WTC11 (cell line): ENCODE measurements around the gene ZNF416. TPM values are rescaled to one million over a fixed set of nuclear protein-coding genes. Genes with fewer than 3 reads are reported as not detected.
A peak's percentile ranks its signal among the peaks of the same experiment; 100 is the strongest.

Experiments
- ATAC-seq: fragments of 200-7000 bp; cut with Tn5 transposase; 2 replicates; pipeline ENCODE4 v1.10.0; 2021; ENCODE audit warnings: mild to moderate bottlenecking, moderate library complexity
- CTCF ChIA-PET: fragments of 300-600 bp; sonication (Branson Sonifier 250); formaldehyde crosslinking; loops from one replicate; lab custom pipeline; 2021; ENCODE audit warnings: antibody characterized with exemption; lab: Charles Lee
- POLR2A ChIA-PET: fragments of 350-600 bp; sonication (Branson Sonifier 250); formaldehyde crosslinking; loops from one replicate; lab custom pipeline; 2021; ENCODE audit warnings: antibody characterized with exemption; lab: Charles Lee
- DNase-seq: peaks from one replicate; pipeline ENCODE4 v3.0.0; 2021; ENCODE audit warnings: low spot score
- H3K27ac Mint-ChIP-seq: 2 replicates; pipeline ENCODE4 v1.8.0; 2021; ENCODE audit warnings: mixed read lengths
- H3K27me3 Mint-ChIP-seq: 2 replicates; pipeline ENCODE4 v1.8.0; 2021; ENCODE audit warnings: low read depth, mild to moderate bottlenecking, moderate library complexity, mixed read lengths
- H3K36me3 Mint-ChIP-seq: 2 replicates; pipeline ENCODE4 v1.8.0; 2021; ENCODE audit warnings: mixed read lengths
- H3K4me1 Mint-ChIP-seq: 2 replicates; pipeline ENCODE4 v1.8.0; 2022; ENCODE audit warnings: mixed read lengths
- H3K4me3 Mint-ChIP-seq: 2 replicates; pipeline ENCODE4 v1.8.0; 2021; ENCODE audit warnings: mild to moderate bottlenecking, moderate library complexity, mixed read lengths
- H3K9me3 Mint-ChIP-seq: 2 replicates; pipeline ENCODE4 v1.8.0; 2021; ENCODE audit warnings: mixed read lengths
- CREM ChIP-seq: sonication (generic); formaldehyde crosslinking; IDR thresholded peaks from 2 replicates; pipeline ENCODE4 v1.8.1; 2022; ENCODE audit warnings: mild to moderate bottlenecking, missing genetic modification reagents, moderate library complexity
- ETV6 ChIP-seq: sonication (generic); formaldehyde crosslinking; IDR thresholded peaks from 2 replicates; pipeline ENCODE4 v1.8.1; 2022; ENCODE audit warnings: mild to moderate bottlenecking, missing genetic modification reagents
- FOXK1 ChIP-seq: sonication (generic); formaldehyde crosslinking; IDR thresholded peaks from 2 replicates; pipeline ENCODE4 v1.8.0; 2022; ENCODE audit warnings: mild to moderate bottlenecking, moderate library complexity, missing genetic modification reagents
- JUN ChIP-seq: sonication (generic); formaldehyde crosslinking; IDR thresholded peaks from 2 replicates; pipeline ENCODE4 v1.8.0; 2023; ENCODE audit warnings: mild to moderate bottlenecking, missing genetic modification reagents
- MYBL2 ChIP-seq: sonication (generic); formaldehyde crosslinking; IDR thresholded peaks from 2 replicates; pipeline ENCODE4 v1.8.1; 2023; ENCODE audit warnings: mild to moderate bottlenecking, moderate library complexity, missing genetic modification reagents
- OVOL2 ChIP-seq: fragments of 250-450 bp; sonication (Bioruptor Pico); IDR thresholded peaks from 2 replicates; pipeline ENCODE4 v1.9.0; 2021; ENCODE audit warnings: mild to moderate bottlenecking, borderline replicate concordance
- RELA ChIP-seq: sonication (generic); formaldehyde crosslinking; IDR thresholded peaks from 2 replicates; pipeline ENCODE4 v1.8.1; 2022; ENCODE audit warnings: missing genetic modification reagents, mild to moderate bottlenecking, borderline replicate concordance
- SOX15 ChIP-seq: fragments of 250-450 bp; sonication (Bioruptor Pico); IDR thresholded peaks from 2 replicates; pipeline ENCODE4 v1.9.0; 2021; ENCODE audit warnings: mild to moderate bottlenecking
- TEAD1 ChIP-seq: sonication (generic); formaldehyde crosslinking; IDR thresholded peaks from 2 replicates; pipeline ENCODE4 v1.8.0; 2022; ENCODE audit warnings: mild to moderate bottlenecking, missing genetic modification reagents
- ZNF121 ChIP-seq: sonication (generic); formaldehyde crosslinking; IDR thresholded peaks from 2 replicates; pipeline ENCODE4 v1.8.0; 2023; ENCODE audit warnings: missing genetic modification reagents
- total RNA-seq: library from RNA; stranded (reverse); gene quantifications from 3 replicates; pipeline ENCODE4 v1.2.3, GENCODE V29; 2021
- TF ChIP-seq, protein P1 (sequence below): sonication (generic); formaldehyde crosslinking; IDR thresholded peaks from 2 replicates; pipeline ENCODE4 v1.8.0; 2022; ENCODE audit warnings: mild to moderate bottlenecking, missing genetic modification reagents
- TF ChIP-seq, protein P2 (sequence below): sonication (generic); formaldehyde crosslinking; IDR thresholded peaks from 2 replicates; pipeline ENCODE4 v1.8.1; 2022; ENCODE audit warnings: mild to moderate bottlenecking, missing genetic modification reagents, moderate library complexity, borderline replicate concordance
- TF ChIP-seq, protein P3 (sequence below): sonication (generic); formaldehyde crosslinking; conservative IDR thresholded peaks from 2 replicates; pipeline ENCODE4 v1.8.1; 2022; ENCODE audit warnings: mild to moderate bottlenecking, missing genetic modification reagents
- TF ChIP-seq, protein P4 (sequence below): sonication (generic); formaldehyde crosslinking; IDR thresholded peaks from 2 replicates; pipeline ENCODE4 v1.8.1; 2022; ENCODE audit warnings: low read depth, mild to moderate bottlenecking, moderate library complexity, missing genetic modification reagents, borderline replicate concordance
- TF ChIP-seq, protein P5 (sequence below): sonication (generic); formaldehyde crosslinking; IDR thresholded peaks from 2 replicates; pipeline ENCODE4 v1.8.1; 2023; ENCODE audit warnings: mild to moderate bottlenecking, missing genetic modification reagents, borderline replicate concordance
- TF ChIP-seq, protein P6 (sequence below): fragments of 200-600 bp; IDR thresholded peaks from 2 replicates; pipeline ENCODE4 v1.8.0; 2022; ENCODE audit warnings: antibody characterized with exemption

ZNF416 gene
- total RNA-seq, 1 experiment from 2014 or later, result 10.0 TPM

DNA sequence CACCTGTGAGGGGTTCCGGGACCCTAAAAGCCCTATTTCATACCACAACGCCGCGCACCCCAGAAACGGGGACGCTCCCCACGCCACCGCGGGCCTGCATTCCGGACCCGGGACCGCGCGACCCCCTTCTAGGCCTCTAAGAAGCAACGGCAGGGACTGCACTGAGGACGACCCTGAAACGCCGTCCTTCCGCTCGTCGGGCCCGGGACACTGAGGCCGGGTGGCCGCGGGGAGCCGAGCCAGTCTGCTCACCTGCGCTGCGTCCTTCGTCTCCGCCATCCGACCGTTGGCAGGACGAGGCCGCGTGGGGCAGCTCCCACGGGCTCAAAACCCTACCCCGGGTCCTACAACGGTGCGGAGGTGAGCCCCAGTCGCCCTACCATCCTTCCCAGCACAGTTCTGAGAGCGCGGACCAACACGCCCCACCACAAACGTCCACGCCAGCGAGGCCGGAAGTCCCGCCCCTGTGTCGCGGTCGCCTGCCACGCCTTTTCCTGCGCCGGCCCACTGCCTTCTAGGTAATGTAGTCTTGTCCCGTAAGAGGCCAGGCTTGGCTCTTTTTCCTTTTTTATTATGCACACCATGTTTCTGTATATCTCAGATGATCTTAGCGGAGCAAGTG lies 19.2 kb downstream of the ZNF416 start, which contains the start of gene ZNF550 (continued):
- TF ChIP-seq, protein P1, sequence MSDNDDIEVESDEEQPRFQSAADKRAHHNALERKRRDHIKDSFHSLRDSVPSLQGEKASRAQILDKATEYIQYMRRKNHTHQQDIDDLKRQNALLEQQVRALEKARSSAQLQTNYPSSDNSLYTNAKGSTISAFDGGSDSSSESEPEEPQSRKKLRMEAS, result peak; percentile 69; the same call in 1 of the 2 replicates
- TF ChIP-seq ETV6 (CRISPR knock-in tag) (peak; percentile 79), RELA (CRISPR knock-in tag) (no peak), FOXK1 (CRISPR knock-in tag) (peak; percentile 74)
- TF ChIP-seq, protein P2, sequence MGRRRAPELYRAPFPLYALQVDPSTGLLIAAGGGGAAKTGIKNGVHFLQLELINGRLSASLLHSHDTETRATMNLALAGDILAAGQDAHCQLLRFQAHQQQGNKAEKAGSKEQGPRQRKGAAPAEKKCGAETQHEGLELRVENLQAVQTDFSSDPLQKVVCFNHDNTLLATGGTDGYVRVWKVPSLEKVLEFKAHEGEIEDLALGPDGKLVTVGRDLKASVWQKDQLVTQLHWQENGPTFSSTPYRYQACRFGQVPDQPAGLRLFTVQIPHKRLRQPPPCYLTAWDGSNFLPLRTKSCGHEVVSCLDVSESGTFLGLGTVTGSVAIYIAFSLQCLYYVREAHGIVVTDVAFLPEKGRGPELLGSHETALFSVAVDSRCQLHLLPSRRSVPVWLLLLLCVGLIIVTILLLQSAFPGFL (CRISPR knock-in tag), result 0 out of 2 replicates have a peak, but pooled peaks have one; percentile 31
- TF ChIP-seq, all 79 proteins: peak for 9

DNA sequence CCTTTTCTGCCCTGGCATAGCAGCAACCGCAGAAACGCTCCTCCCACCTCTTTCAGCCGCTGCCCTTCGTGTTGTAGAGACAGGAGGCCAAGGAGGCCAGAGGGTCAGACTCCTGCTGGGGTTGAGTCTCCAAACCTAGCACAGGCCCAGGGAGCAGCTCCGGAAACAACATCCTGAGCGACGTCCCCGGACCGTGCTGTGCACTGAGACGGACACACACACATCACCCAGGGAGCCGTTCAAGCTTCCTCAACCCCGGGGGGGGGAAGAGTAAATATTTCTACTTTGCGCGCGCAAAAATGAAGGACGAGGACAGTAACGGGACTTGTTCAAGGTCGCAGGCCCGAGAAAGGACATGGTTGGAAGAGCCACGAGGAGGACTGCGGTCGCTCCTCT lies 19.7 kb downstream of the ZNF416 start:
- Mint-ChIP-seq H3K9me3 (peaks cover 41% of the 10 kb centered on the region), H3K4me1 (peaks cover 11% of the 10 kb centered on the region), H3K4me3 (peak overlapping the region; percentile 97), H3K27me3 (peaks cover 31% of the 10 kb centered on the region), H3K27ac (peak overlapping the region; percentile 51), H3K36me3 (peaks cover 46% of the 10 kb centered on the region)
- ChIA-PET POLR2A (no interaction called here), CTCF (interaction anchor here (0.7 to 1.2 kb wide), 2 partner anchors 105 to 150 kb away, joined by 3 to 5 read pairs; partner anchors contain the start of gene ZNF154)
- ATAC-seq, result peak; percentile 52
- TF ChIP-seq, protein P3, sequence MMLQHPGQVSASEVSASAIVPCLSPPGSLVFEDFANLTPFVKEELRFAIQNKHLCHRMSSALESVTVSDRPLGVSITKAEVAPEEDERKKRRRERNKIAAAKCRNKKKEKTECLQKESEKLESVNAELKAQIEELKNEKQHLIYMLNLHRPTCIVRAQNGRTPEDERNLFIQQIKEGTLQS (CRISPR knock-in tag), result no peak
- no peak for TF ChIP-seq TEAD1 (CRISPR knock-in tag)
- TF ChIP-seq, protein P4, sequence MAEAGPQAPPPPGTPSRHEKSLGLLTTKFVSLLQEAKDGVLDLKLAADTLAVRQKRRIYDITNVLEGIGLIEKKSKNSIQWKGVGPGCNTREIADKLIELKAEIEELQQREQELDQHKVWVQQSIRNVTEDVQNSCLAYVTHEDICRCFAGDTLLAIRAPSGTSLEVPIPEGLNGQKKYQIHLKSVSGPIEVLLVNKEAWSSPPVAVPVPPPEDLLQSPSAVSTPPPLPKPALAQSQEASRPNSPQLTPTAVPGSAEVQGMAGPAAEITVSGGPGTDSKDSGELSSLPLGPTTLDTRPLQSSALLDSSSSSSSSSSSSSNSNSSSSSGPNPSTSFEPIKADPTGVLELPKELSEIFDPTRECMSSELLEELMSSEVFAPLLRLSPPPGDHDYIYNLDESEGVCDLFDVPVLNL (CRISPR knock-in tag), result no peak
- TF ChIP-seq, protein P1, result no peak
- TF ChIP-seq, protein P5, sequence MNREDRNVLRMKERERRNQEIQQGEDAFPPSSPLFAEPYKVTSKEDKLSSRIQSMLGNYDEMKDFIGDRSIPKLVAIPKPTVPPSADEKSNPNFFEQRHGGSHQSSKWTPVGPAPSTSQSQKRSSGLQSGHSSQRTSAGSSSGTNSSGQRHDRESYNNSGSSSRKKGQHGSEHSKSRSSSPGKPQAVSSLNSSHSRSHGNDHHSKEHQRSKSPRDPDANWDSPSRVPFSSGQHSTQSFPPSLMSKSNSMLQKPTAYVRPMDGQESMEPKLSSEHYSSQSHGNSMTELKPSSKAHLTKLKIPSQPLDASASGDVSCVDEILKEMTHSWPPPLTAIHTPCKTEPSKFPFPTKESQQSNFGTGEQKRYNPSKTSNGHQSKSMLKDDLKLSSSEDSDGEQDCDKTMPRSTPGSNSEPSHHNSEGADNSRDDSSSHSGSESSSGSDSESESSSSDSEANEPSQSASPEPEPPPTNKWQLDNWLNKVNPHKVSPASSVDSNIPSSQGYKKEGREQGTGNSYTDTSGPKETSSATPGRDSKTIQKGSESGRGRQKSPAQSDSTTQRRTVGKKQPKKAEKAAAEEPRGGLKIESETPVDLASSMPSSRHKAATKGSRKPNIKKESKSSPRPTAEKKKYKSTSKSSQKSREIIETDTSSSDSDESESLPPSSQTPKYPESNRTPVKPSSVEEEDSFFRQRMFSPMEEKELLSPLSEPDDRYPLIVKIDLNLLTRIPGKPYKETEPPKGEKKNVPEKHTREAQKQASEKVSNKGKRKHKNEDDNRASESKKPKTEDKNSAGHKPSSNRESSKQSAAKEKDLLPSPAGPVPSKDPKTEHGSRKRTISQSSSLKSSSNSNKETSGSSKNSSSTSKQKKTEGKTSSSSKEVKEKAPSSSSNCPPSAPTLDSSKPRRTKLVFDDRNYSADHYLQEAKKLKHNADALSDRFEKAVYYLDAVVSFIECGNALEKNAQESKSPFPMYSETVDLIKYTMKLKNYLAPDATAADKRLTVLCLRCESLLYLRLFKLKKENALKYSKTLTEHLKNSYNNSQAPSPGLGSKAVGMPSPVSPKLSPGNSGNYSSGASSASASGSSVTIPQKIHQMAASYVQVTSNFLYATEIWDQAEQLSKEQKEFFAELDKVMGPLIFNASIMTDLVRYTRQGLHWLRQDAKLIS (CRISPR knock-in tag), result no peak
- no peak for TF ChIP-seq MYBL2 (CRISPR knock-in tag)
- DNase-seq, result peak; percentile 18

DNA sequence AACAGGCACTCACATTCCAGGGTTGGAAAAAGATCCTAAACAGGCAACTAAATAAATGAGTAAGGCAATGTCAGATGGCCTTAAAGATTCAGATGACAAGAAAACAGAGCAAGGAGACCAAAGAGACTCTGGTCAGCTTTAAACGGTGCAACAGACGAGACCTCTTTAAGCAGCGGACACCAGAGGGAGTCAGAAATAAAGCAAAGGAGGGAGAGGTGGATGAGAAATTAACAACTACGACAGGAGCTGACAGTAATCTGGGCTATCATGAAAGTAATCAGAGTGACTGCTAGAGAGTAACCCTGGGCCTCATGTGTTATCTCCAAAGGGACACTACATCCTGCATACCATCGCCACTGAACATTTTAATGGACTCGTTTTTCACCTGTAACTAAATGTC lies 20.2 kb downstream of the ZNF416 start:
- DNase-seq (no peak), ATAC-seq (0 out of 2 replicates have a peak, but pooled peaks have one; percentile 10)
- H3K9me3 Mint-ChIP-seq, result peaks cover 37% of the 10 kb centered on the region

More for the DNA sequence above, 20.2 kb downstream of the ZNF416 start:
- POLR2A ChIA-PET, result no interaction called here
- Mint-ChIP-seq H3K27ac (no peak overlapping the region), H3K36me3 (peaks cover 48% of the 10 kb centered on the region), H3K27me3 (peaks cover 27% of the 10 kb centered on the region), H3K4me3 (peak overlapping the region; percentile 97), H3K4me1 (peaks cover 11% of the 10 kb centered on the region)
- CTCF ChIA-PET, result interaction anchor here (0.7 to 1.2 kb wide), 4 partner anchors 106 to 152 kb away, joined by 3 to 5 read pairs (median 3); partner anchors contain the start of genes ZNF154 and ZNF551
- TF ChIP-seq, protein P6, sequence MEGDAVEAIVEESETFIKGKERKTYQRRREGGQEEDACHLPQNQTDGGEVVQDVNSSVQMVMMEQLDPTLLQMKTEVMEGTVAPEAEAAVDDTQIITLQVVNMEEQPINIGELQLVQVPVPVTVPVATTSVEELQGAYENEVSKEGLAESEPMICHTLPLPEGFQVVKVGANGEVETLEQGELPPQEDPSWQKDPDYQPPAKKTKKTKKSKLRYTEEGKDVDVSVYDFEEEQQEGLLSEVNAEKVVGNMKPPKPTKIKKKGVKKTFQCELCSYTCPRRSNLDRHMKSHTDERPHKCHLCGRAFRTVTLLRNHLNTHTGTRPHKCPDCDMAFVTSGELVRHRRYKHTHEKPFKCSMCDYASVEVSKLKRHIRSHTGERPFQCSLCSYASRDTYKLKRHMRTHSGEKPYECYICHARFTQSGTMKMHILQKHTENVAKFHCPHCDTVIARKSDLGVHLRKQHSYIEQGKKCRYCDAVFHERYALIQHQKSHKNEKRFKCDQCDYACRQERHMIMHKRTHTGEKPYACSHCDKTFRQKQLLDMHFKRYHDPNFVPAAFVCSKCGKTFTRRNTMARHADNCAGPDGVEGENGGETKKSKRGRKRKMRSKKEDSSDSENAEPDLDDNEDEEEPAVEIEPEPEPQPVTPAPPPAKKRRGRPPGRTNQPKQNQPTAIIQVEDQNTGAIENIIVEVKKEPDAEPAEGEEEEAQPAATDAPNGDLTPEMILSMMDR, result no peak
- TF ChIP-seq OVOL2 (CRISPR knock-in tag), result no peak
- TF ChIP-seq CREM (CRISPR knock-in tag), result no peak
- no peak for TF ChIP-seq SOX15 (CRISPR knock-in tag)
- no peak for TF ChIP-seq ZNF121 (CRISPR knock-in tag)
- no peak for TF ChIP-seq JUN (CRISPR knock-in tag)
